Small intestine (tissue), 7 donors: Measurements from ENCODE around the gene SEMA4D. TPM values are rescaled to one million over a fixed set of nuclear protein-coding genes. Genes with fewer than 3 reads are reported as not detected.
A peak's percentile ranks its signal among the peaks of the same experiment; 100 is the strongest.
"Not testable (repeated sequence)": the region's sequence is repeated elsewhere in the genome, so short reads cannot be mapped to it uniquely, and the experiment has no call there.

Experiments
- DNase-seq, 2 donors: peaks; one replicate each; pipeline versions ENCODE4 v3.0.0 to v3.0.0-alpha.2; 2013
- FAIRE-seq: peaks from 2 replicates; lab custom pipeline; 2012; peaks lifted over from hg19 to GRCh38; lab: Jason Lieb, UNC
- H3K27ac ChIP-seq, 3 donors: one replicate each; pipeline ENCODE4 v1.5.1; 2013; ENCODE audit warnings: low read length in 2 of 3, mild to moderate bottlenecking in 2 of 3, control low read depth in 1 of 3, inconsistent platforms in 1 of 3, low read depth in 1 of 3, moderate library complexity in 1 of 3
- H3K27me3 ChIP-seq, 3 donors: one replicate each; pipeline ENCODE4 v1.6.1; 2013; ENCODE audit warnings: low read length in 3 of 3, inconsistent platforms in 1 of 3; ENCODE audit not compliant: control insufficient read depth in 3 of 3, insufficient read depth in 3 of 3
- H3K36me3 ChIP-seq, 3 donors: one replicate each; pipeline ENCODE4 v1.6.1; 2013; ENCODE audit warnings: low read length in 3 of 3, inconsistent platforms in 1 of 3, low read depth in 1 of 3, mild to moderate bottlenecking in 1 of 3, moderate library complexity in 1 of 3; ENCODE audit not compliant: control insufficient read depth in 3 of 3, insufficient read depth in 2 of 3
- H3K4me1 ChIP-seq, 3 donors: one replicate each; pipeline ENCODE4 v1.6.1; 2013; ENCODE audit warnings: low read length in 2 of 3, inconsistent platforms in 1 of 3, low read depth in 1 of 3, mild to moderate bottlenecking in 1 of 3, moderate library complexity in 1 of 3; ENCODE audit not compliant: control insufficient read depth in 3 of 3, insufficient read depth in 2 of 3
- H3K4me3 ChIP-seq, 3 donors: one replicate each; pipeline ENCODE4 v1.5.1; 2013; ENCODE audit warnings: low read length in 3 of 3, control low read depth in 1 of 3, inconsistent platforms in 1 of 3, low read depth in 1 of 3, mild to moderate bottlenecking in 1 of 3, moderate library complexity in 1 of 3
- H3K9me3 ChIP-seq, 2 donors: one replicate each; pipeline ENCODE4 v1.6.1; 2013; ENCODE audit warnings: low read depth in 1 of 2, low read length in 1 of 2; ENCODE audit not compliant: control insufficient read depth in 2 of 2, insufficient read depth in 1 of 2
- WGBS, 3 donors: extraction: QIAGEN DNeasy Blood & Tissue Kit; methylation state at CpG; one replicate each; pipeline ENCODE4 v1.1.7; 2013; 5-methylcytosine and 5-hydroxymethylcytosine counted together
- polyA plus RNA-seq, 4 donors: library from polyadenylated mRNA; stranded (reverse) in 3 of 4; unstranded in 1 of 4; fragments of 200-250 nt in 3 of 4; fragments of 120-200 nt in 1 of 4; gene quantifications; one replicate each; pipeline versions ENCODE4 v1.2.1 to v1.2.3, GENCODE V29; 2013
- donor health status: healthy with polysubstance abuse.
- donor health status: control.
- donor health status: control.
- donor health status: Bipolar disorder and iron deficiency.
- donor health status: healthy.

SEMA4D gene
- polyA plus RNA-seq, 4 donors, result 0.67 to 29.7 (median 6.7) TPM

- Histone ChIP-seq H3K9me3 (peaks cover 0 to 7% of the 10 kb centered on the region in 2 donors), H3K4me1 (peaks cover 0 to 15% (median 14%) of the 10 kb centered on the region in 3 donors), H3K27me3 (no peaks in the 10 kb centered on the region), H3K4me3 (no peak overlapping the region), H3K36me3 (peaks cover 0 to 26% (median 0%) of the 10 kb centered on the region in 3 donors), H3K27ac (peak overlapping the region in 1 of 3 donors; percentile 53)
- DNase-seq (no peak), FAIRE-seq (no peak)
- WGBS, 3 donors, result 81 to 88% (median 83%) methylated on average over 14 to 15 of the region's 15 CpGs
Measured at GRCh38 chr9:89480825-89481537, 16.9 kb downstream of the SEMA4D start.

DNA sequence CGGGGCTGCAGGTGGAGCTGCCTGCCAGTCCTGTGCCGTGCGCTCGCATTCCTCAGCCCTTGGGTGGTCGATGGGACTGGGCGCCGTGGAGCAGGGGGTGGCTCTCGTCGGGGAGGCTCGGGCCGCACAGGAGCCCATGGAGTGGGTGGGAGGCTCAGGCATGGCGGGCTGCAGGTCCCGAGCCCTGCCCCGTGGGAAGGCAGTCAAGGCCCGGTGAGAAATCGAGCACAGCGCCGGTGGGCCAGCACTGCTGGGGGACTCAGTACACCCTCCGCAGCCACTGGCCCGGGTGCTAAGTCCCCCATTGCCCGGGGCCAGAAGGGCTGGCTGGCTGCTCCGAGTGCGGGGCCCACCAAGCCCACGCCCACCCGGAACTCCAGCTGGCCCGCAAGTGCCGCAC is 17.5 kb downstream of the SEMA4D start:
- not testable (repeated sequence) for FAIRE-seq, DNase-seq
- 94 to 96% (median 95%) methylated on average over 14 to 27 of the region's 27 CpGs for WGBS, 3 donors

DNA sequence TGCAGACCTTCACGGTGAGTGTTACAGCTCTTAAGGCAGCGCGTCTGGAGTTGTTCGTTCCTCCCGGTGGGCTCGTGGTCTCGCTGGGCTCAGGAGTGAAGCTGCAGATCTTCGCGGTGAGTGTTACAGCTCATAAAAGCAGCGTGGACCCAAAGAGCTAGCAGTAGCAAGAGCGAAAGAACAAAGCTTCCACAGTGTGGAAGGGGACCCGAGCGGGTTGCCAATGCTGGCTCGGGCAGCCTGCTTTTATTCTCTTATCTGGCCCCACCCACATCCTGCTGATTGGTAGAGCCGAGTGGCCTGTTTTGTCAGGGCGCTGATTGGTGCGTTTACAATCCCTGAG is 18.3 kb downstream of the SEMA4D start:
- not testable (repeated sequence) for H3K4me3 ChIP-seq, H3K27me3 ChIP-seq, H3K9me3 ChIP-seq, FAIRE-seq, DNase-seq, H3K27ac ChIP-seq
- Histone ChIP-seq H3K36me3 (peaks cover 0 to 37% (median 0%) of the 10 kb centered on the region in 3 donors), H3K4me1 (peaks cover 0 to 19% (median 17%) of the 10 kb centered on the region in 3 donors)
- 74 to 88% (median 86%) methylated on average over 8 to 17 of the region's 17 CpGs for WGBS, 3 donors

More for the DNA sequence above, 17.5 kb downstream of the SEMA4D start:
- H3K27me3 ChIP-seq, H3K9me3 ChIP-seq, H3K27ac ChIP-seq, H3K4me3 ChIP-seq: not testable (repeated sequence)
- H3K36me3 ChIP-seq, result peaks cover 0 to 30% (median 0%) of the 10 kb centered on the region in 3 donors
- peaks cover 0 to 15% (median 14%) of the 10 kb centered on the region in 3 donors for H3K4me1 ChIP-seq

GRCh38 chr9:89478821-89479668 is 18.9 kb downstream of the SEMA4D start:
- peaks cover 0 to 7% of the 10 kb centered on the region in 2 donors for H3K9me3 ChIP-seq

DNA sequence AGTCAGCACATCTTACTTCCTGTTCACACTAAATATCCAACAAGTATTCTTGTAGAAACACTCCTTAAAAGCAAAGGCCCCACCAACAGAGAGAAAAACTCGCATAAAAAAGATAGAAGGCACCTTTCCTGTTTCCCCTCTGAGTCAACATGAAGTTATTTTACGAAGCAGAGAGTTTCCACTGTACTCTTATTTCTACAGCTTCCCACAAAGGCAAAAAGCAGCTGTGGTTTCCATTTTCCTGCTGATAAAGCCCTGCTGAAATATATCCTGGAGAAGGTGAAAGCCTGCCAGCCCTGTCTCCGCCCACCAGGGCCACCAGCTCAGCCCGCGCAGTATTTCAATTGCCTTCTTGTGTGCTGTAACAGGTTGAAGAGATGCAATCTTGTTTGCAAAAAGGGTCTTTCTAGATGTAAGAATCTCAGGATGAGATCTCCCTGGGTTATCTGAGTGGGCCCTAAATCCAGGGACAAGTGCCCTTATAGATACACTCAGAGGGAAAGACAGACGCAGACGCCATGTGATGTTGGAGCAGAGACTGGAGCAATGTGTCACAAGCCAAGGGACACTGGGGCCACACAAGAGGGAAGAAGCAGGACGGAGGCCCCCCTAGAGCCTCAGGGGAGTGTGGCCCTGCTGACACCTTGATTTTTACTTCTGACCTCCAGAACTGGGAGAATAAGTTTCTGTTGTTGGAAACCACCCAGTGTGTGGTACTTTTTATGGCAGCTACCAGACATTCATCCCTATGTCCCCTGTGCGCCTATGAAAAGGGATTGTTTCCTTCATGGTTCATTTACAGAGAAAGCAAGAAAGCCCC is 19.9 kb downstream of the SEMA4D start:
- Histone ChIP-seq H3K4me1 (peaks cover 0 to 24% (median 17%) of the 10 kb centered on the region in 3 donors), H3K36me3 (peaks cover 0 to 43% (median 0%) of the 10 kb centered on the region in 3 donors), H3K27me3 (no peaks in the 10 kb centered on the region), H3K4me3 (peak overlapping the region in 1 of 3 donors; percentile 8), H3K27ac (peak overlapping the region; percentile 15 to 73 (median 28)), H3K9me3 (peaks cover 0 to 7% of the 10 kb centered on the region in 2 donors)
- WGBS, 3 donors, result 39 to 53% (median 47%) methylated on average over 9 of the region's 9 CpGs
- DNase-seq (peak; percentile 23 to 31), FAIRE-seq (no peak)

More at GRCh38 chr9:89478821-89479668, 18.9 kb downstream of the SEMA4D start:
- FAIRE-seq, result no peak
- Histone ChIP-seq H3K27ac (peak overlapping the region in 1 of 3 donors; percentile 22), H3K4me3 (peak overlapping the region in 1 of 3 donors; percentile 12), H3K27me3 (no peaks in the 10 kb centered on the region), H3K4me1 (peaks cover 0 to 22% (median 17%) of the 10 kb centered on the region in 3 donors), H3K36me3 (peaks cover 0 to 38% (median 0%) of the 10 kb centered on the region in 3 donors)
- no peak for DNase-seq
- WGBS, 3 donors, result 84 to 90% (median 89%) methylated on average over 13 to 16 of the region's 16 CpGs

DNA sequence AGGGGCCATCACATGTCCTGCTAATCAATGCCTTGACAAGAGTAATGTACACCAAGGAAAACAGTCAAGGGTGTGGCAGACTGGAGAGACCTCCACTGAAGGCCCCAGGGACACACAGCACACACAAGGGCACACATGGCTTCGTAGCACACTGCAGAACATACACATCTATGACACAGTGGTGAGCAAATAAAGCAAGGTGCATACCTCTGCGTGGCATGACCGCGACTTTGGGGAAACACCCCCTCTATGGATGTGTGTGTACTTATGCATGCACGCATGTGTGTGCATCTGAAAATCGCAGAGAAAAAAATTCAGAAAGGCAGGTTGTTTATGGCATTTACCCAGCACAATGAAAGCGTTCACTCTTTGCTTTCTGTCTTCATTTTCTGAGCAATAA is 20.5 kb downstream of the SEMA4D start:
- FAIRE-seq, result no peak
- H3K36me3 ChIP-seq, result peaks cover 0 to 41% (median 0%) of the 10 kb centered on the region in 3 donors
- H3K4me1 ChIP-seq, result peaks cover 0 to 24% (median 17%) of the 10 kb centered on the region in 3 donors
- WGBS, 3 donors, result 41 to 49% (median 49%) methylated on average over 7 of the region's 7 CpGs
- H3K9me3 ChIP-seq, result peaks cover 0 to 7% of the 10 kb centered on the region in 2 donors
- H3K27me3 ChIP-seq, result no peaks in the 10 kb centered on the region
- no peak for DNase-seq
- no peak overlapping the region for H3K4me3 ChIP-seq
- H3K27ac ChIP-seq, result peak overlapping the region in 1 of 3 donors; percentile 63

- H3K4me3 ChIP-seq, result no peak overlapping the region
- H3K36me3 ChIP-seq, result peaks cover 0 to 34% (median 0%) of the 10 kb centered on the region in 3 donors
- peaks cover 0 to 7% of the 10 kb centered on the region in 2 donors for H3K9me3 ChIP-seq
- H3K27ac ChIP-seq, result peak overlapping the region in 1 of 3 donors; percentile 63
- DNase-seq (no peak), FAIRE-seq (no peak)
- H3K4me1 ChIP-seq, result peaks cover 0 to 24% (median 17%) of the 10 kb centered on the region in 3 donors
- 83 to 90% (median 84%) methylated on average over 7 of the region's 7 CpGs for WGBS, 3 donors
- no peaks in the 10 kb centered on the region for H3K27me3 ChIP-seq
Measured at GRCh38 chr9:89476546-89476945, 21.4 kb downstream of the SEMA4D start.
